Transverse colon (tissue), 4 donors: ENCODE results near the gene PPP1R36.

ENCODE experiments used
- EP300 ChIP-seq: sonication (generic); formaldehyde crosslinking; IDR thresholded peaks from one replicate; pipeline ENCODE4 v1.6.1; 2017; ENCODE audit warnings: antibody characterized with exemption, low read depth
- POLR2A ChIP-seq: fragments of 450-650 bp; IDR thresholded peaks from one replicate; pipeline ENCODE4 v1.6.1; 2016; ENCODE audit warnings: antibody characterized with exemption, mild to moderate bottlenecking, moderate library complexity
- POLR2AphosphoS5 ChIP-seq, 3 donors: sonication (generic); formaldehyde crosslinking; IDR thresholded peaks; one replicate each; pipeline ENCODE4 v1.6.1; 2016; ENCODE audit warnings: antibody characterized with exemption in 3 of 3
- TF ChIP-seq, protein P1 (sequence below), 5 experiments: fragments of 200-600 bp in 3 of 5; fragments of 450-650 bp in 2 of 5; sonication (generic) in 3 of 5; IDR thresholded peaks; 1 replicate in 2 of 5; 2 replicates in 3 of 5; pipeline ENCODE4 v1.5.1; 2016 to 2017; ENCODE audit warnings: antibody characterized with exemption in 5 of 5, inconsistent platforms in 3 of 5, mild to moderate bottlenecking in 2 of 5, moderate library complexity in 1 of 5

DNA sequence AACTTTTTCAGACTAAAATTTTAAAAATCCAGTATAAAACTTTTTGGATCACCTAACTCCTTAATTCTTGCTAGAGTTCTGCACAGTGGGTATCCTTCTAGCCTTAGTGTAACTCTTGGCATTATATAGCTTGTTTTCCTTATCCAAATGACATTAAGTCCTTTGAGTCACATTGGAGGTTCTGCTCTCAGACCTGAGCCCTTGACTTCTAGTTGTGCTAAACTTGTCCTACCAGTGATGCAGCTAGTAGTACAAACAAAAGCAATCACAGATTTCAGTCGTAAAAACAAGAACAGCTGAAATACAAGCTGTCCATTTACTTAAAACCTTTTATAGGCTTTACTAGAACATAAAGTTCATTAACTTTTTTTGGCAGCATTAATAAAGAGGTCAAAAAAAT, 34.7 kb upstream of the PPP1R36 start:
- TF ChIP-seq, protein P1, sequence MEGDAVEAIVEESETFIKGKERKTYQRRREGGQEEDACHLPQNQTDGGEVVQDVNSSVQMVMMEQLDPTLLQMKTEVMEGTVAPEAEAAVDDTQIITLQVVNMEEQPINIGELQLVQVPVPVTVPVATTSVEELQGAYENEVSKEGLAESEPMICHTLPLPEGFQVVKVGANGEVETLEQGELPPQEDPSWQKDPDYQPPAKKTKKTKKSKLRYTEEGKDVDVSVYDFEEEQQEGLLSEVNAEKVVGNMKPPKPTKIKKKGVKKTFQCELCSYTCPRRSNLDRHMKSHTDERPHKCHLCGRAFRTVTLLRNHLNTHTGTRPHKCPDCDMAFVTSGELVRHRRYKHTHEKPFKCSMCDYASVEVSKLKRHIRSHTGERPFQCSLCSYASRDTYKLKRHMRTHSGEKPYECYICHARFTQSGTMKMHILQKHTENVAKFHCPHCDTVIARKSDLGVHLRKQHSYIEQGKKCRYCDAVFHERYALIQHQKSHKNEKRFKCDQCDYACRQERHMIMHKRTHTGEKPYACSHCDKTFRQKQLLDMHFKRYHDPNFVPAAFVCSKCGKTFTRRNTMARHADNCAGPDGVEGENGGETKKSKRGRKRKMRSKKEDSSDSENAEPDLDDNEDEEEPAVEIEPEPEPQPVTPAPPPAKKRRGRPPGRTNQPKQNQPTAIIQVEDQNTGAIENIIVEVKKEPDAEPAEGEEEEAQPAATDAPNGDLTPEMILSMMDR (IDR thresholded peaks at IDR 0.05), result no peak
- TF ChIP-seq EP300, result no peak
- TF ChIP-seq POLR2A, result no peak
- no peak for TF ChIP-seq POLR2AphosphoS5 (IDR thresholded peaks at IDR 0.05)
